Suprapubic skin (tissue), 4 donors: ENCODE data around the gene SEPTIN5. TPM values are rescaled to one million over a fixed set of nuclear protein-coding genes. Genes with fewer than 3 reads are reported as not detected.

Experiments
- DNase-seq, 2 donors: peaks; one replicate each; pipeline ENCODE4 v3.0.0-alpha.2; 2019; ENCODE audit warnings: low spot score in 2 of 2
- H3K27ac ChIP-seq: fragments of 200-600 bp; sonication (generic); one replicate; pipeline ENCODE4 v1.5.1; 2019
- H3K27me3 ChIP-seq: fragments of 200-600 bp; sonication (generic); one replicate; pipeline ENCODE4 v1.5.1; 2019
- H3K36me3 ChIP-seq: fragments of 200-600 bp; sonication (generic); one replicate; pipeline ENCODE4 v1.5.1; 2019
- H3K4me1 ChIP-seq: fragments of 200-600 bp; sonication (generic); one replicate; pipeline ENCODE4 v1.5.1; 2019
- H3K4me3 ChIP-seq: fragments of 200-600 bp; sonication (generic); one replicate; pipeline ENCODE4 v1.5.1; 2019; ENCODE audit warnings: mild to moderate bottlenecking
- H3K9me3 ChIP-seq: fragments of 200-600 bp; sonication (generic); one replicate; pipeline ENCODE4 v1.5.1; 2019
- CTCF ChIP-seq, 2 donors: fragments of 200-600 bp in 1 of 2; fragments of 450-650 bp in 1 of 2; sonication (generic) in 1 of 2; IDR thresholded peaks; one replicate each; pipeline ENCODE4 v1.5.1; 2016 to 2019; ENCODE audit warnings: antibody characterized with exemption in 2 of 2, mild to moderate bottlenecking in 1 of 2, moderate library complexity in 1 of 2
- EP300 ChIP-seq: sonication (generic); formaldehyde crosslinking; IDR thresholded peaks from one replicate; pipeline ENCODE4 v1.6.1; 2017; ENCODE audit warnings: antibody characterized with exemption
- POLR2A ChIP-seq, 2 donors: fragments of 450-650 bp; IDR thresholded peaks; one replicate each; pipeline ENCODE4 v1.6.1; 2017; ENCODE audit warnings: antibody characterized with exemption in 2 of 2, mild to moderate bottlenecking in 2 of 2, moderate library complexity in 2 of 2
- POLR2AphosphoS5 ChIP-seq, 3 donors: sonication (generic); formaldehyde crosslinking; IDR thresholded peaks; one replicate each; pipeline ENCODE4 v1.6.1; 2017; ENCODE audit warnings: antibody characterized with exemption in 3 of 3
- WGBS: methylation state at CpG from one replicate; pipeline ENCODE4 v1.1.5; 2018; 5-methylcytosine and 5-hydroxymethylcytosine counted together
- total RNA-seq, 4 donors: library from RNA; depleted of rRNA; stranded (reverse); fragments of >200 nt; gene quantifications; one replicate each; pipeline ENCODE4 v1.1.0, GENCODE V29; 2016

The SEPTIN5 gene
- total RNA-seq, 4 donors from 2014 or later = 89.0 to 147 (median 129) TPM

- Histone ChIP-seq H3K4me3 (peak overlapping the region; percentile 51), H3K27ac (peak overlapping the region; percentile 22), H3K9me3 (no peaks in the 10 kb centered on the region), H3K4me1 (peaks cover 68% of the 10 kb centered on the region), H3K36me3 (no peaks in the 10 kb centered on the region), H3K27me3 (peaks cover 66% of the 10 kb centered on the region)
- 51% methylated on average over 14 of the region's 21 CpGs for WGBS
- TF ChIP-seq POLR2AphosphoS5 (IDR thresholded peaks at IDR 0.05) = no peak
- TF ChIP-seq CTCF (IDR thresholded peaks at IDR 0.05) = no peak
- no peak for TF ChIP-seq POLR2A (IDR thresholded peaks at IDR 0.05)
- no peak for TF ChIP-seq EP300
- DNase-seq = no peak
Measured at GRCh38 chr22:19758896-19759426, 44.7 kb downstream of the SEPTIN5 start.

GRCh38 chr22:19759427-19760057 lies 45.2 kb downstream of the SEPTIN5 start:
- no peaks in the 10 kb centered on the region for H3K9me3 ChIP-seq
- no peaks in the 10 kb centered on the region for H3K36me3 ChIP-seq
- peak overlapping the region; percentile 51 for H3K4me3 ChIP-seq
- 16% methylated on average over 31 of the region's 43 CpGs for WGBS
- TF ChIP-seq POLR2A (IDR thresholded peaks at IDR 0.05) (no peak), CTCF (IDR thresholded peaks at IDR 0.05) (no peak), POLR2AphosphoS5 (IDR thresholded peaks at IDR 0.05) (no peak), EP300 (no peak)
- H3K4me1 ChIP-seq = peaks cover 74% of the 10 kb centered on the region
- peaks cover 63% of the 10 kb centered on the region for H3K27me3 ChIP-seq
- peak overlapping the region; percentile 22 for H3K27ac ChIP-seq
- DNase-seq = no peak

- 10% methylated on average over 26 of the region's 79 CpGs for WGBS
Measured at GRCh38 chr22:19760058-19760950, 46.0 kb downstream of the SEPTIN5 start, which contains the start of gene TBX1. Gene TBX1, plus strand, starts transcription at chr22:19760778. Its CDS starts 66 bp downstream, at chr22:19760844.

DNA sequence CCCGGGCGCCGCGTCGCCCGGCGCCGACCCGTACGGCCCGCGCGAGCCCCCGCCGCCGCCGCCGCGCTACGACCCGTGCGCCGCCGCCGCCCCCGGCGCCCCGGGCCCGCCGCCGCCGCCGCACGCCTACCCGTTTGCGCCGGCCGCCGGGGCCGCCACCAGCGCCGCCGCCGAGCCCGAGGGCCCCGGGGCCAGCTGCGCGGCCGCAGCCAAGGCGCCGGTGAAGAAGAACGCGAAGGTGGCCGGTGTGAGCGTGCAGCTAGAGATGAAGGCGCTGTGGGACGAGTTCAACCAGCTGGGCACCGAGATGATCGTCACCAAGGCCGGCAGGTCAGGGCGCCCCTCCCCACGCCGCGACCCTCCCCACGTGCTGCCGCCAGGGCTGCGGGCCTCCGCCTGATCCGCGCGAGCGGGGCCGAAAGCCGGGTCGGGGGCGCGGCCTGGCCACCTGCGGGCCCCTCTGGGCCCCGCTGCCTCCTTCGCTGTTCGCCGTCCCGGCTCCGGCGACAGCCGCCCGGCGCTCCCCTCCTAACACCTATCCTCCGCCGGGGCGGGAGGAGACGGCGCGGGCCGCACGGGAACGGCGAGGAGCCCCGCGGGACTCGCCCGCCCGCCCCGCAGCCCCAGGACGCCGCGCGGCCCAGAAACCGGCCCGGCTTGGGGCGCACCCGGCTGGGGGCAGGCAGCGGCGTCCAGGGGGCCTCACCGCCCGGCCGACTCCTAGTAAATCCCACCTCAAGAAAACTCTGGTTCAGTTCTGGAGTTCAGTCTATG lies 46.8 kb downstream of the SEPTIN5 start:
- H3K9me3 ChIP-seq = no peaks in the 10 kb centered on the region
- peak overlapping the region; percentile 51 for H3K4me3 ChIP-seq
- no peaks in the 10 kb centered on the region for H3K36me3 ChIP-seq
- peak overlapping the region; percentile 39 for H3K27ac ChIP-seq
- no peak for DNase-seq
- peaks cover 47% of the 10 kb centered on the region for H3K27me3 ChIP-seq
- no peak for TF ChIP-seq POLR2A (IDR thresholded peaks at IDR 0.05)
- no peak for TF ChIP-seq EP300
- no peak for TF ChIP-seq POLR2AphosphoS5 (IDR thresholded peaks at IDR 0.05)
- no peak for TF ChIP-seq CTCF (IDR thresholded peaks at IDR 0.05)
- peaks cover 70% of the 10 kb centered on the region for H3K4me1 ChIP-seq
- 4% methylated on average over 18 of the region's 117 CpGs for WGBS

More at GRCh38 chr22:19760058-19760950, 46.0 kb downstream of the SEPTIN5 start, which contains the start of gene TBX1:
- no peak for DNase-seq
- H3K27ac ChIP-seq = peak within 1 kb of the TSS; percentile 39
- peaks cover 55% of the 10 kb centered on the region for H3K27me3 ChIP-seq
- no peaks in the 10 kb centered on the region for H3K36me3 ChIP-seq
- H3K4me1 ChIP-seq = peaks cover 74% of the 10 kb centered on the region
- TF ChIP-seq CTCF (IDR thresholded peaks at IDR 0.05) (no peak), EP300 (no peak), POLR2A (IDR thresholded peaks at IDR 0.05) (no peak), POLR2AphosphoS5 (IDR thresholded peaks at IDR 0.05) (no peak)
- peak within 1 kb of the TSS; percentile 51 for H3K4me3 ChIP-seq
- H3K9me3 ChIP-seq = no peaks in the 10 kb centered on the region
